Peyer's patch (tissue), 4 donors: ENCODE data around the gene SYT13. TPM values are rescaled to one million over a fixed set of nuclear protein-coding genes. Genes with fewer than 3 reads are reported as not detected.

Experiments
- DNase-seq, 3 donors: peaks; one replicate each; pipeline ENCODE4 v3.0.0-alpha.2; 2017 to 2019
- H3K27ac ChIP-seq, 4 donors: fragments of 200-600 bp; sonication (generic); one replicate each; pipeline ENCODE4 v1.5.1; 2016 to 2019
- H3K27me3 ChIP-seq, 2 donors: fragments of 200-600 bp; sonication (generic); one replicate each; pipeline ENCODE4 v1.5.1; 2019
- H3K36me3 ChIP-seq, 3 donors: fragments of 200-600 bp; sonication (generic); one replicate each; pipeline ENCODE4 v1.5.1; 2016 to 2019
- H3K4me1 ChIP-seq, 4 donors: fragments of 200-600 bp; sonication (generic); one replicate each; pipeline ENCODE4 v1.5.1; 2016 to 2019
- H3K4me3 ChIP-seq, 4 donors: fragments of 200-600 bp; sonication (generic); 1 replicate in 3 of 4; 2 replicates in 1 of 4; pipeline ENCODE4 v1.5.1; 2016 to 2019; ENCODE audit warnings: mild to moderate bottlenecking in 1 of 4
- H3K9me3 ChIP-seq, 4 donors: fragments of 200-600 bp; sonication (generic); one replicate each; pipeline ENCODE4 v1.5.1; 2016 to 2019; ENCODE audit warnings: mild to moderate bottlenecking in 1 of 4
- CTCF ChIP-seq, 6 experiments: fragments of 450-650 bp in 4 of 6; fragments of 200-600 bp in 2 of 6; sonication (generic) in 1 of 6; IDR thresholded peaks; one replicate each; pipeline ENCODE4 v1.5.1; 2017 to 2019; ENCODE audit warnings: antibody characterized with exemption in 6 of 6, mild to moderate bottlenecking in 3 of 6, moderate library complexity in 1 of 6
- POLR2A ChIP-seq, 2 donors: fragments of 450-650 bp; IDR thresholded peaks; one replicate each; pipeline ENCODE4 v1.5.1; 2017; ENCODE audit warnings: antibody characterized with exemption in 2 of 2, mild to moderate bottlenecking in 2 of 2, moderate library complexity in 2 of 2
- total RNA-seq, 4 donors: library from RNA; depleted of rRNA; stranded (reverse); fragments of >200 nt; gene quantifications; one replicate each; pipeline ENCODE4 v1.1.0, GENCODE V29; 2016

The SYT13 gene
- total RNA-seq, 4 donors from 2014 or later: 15.4 to 41.3 (median 25.2) TPM

GRCh38 chr11:45319077-45319476, 32.9 kb upstream of the SYT13 start:
- Histone ChIP-seq H3K27ac (no peak overlapping the region), H3K4me3 (no peak overlapping the region), H3K9me3 (no peaks in the 10 kb centered on the region), H3K36me3 (no peaks in the 10 kb centered on the region), H3K27me3 (no peaks in the 10 kb centered on the region), H3K4me1 (no peaks in the 10 kb centered on the region)
- DNase-seq: no peak
- TF ChIP-seq POLR2A (IDR thresholded peaks at IDR 0.05): no peak
- TF ChIP-seq CTCF (IDR thresholded peaks at IDR 0.05): no peak

GRCh38 chr11:45318516-45318915, 32.4 kb upstream of the SYT13 start:
- TF ChIP-seq POLR2A (IDR thresholded peaks at IDR 0.05) (no peak), CTCF (IDR thresholded peaks at IDR 0.05) (no peak)
- Histone ChIP-seq H3K27ac (no peak overlapping the region), H3K4me3 (no peak overlapping the region)

GRCh38 chr11:45316258-45316657, 30.1 kb upstream of the SYT13 start:
- Histone ChIP-seq H3K9me3 (no peaks in the 10 kb centered on the region), H3K4me3 (no peak overlapping the region), H3K27me3 (no peaks in the 10 kb centered on the region), H3K4me1 (no peaks in the 10 kb centered on the region), H3K36me3 (no peaks in the 10 kb centered on the region), H3K27ac (no peak overlapping the region)
- no peak for DNase-seq
- TF ChIP-seq CTCF (IDR thresholded peaks at IDR 0.05) (no peak), POLR2A (IDR thresholded peaks at IDR 0.05) (no peak)

More at GRCh38 chr11:45318516-45318915, 32.4 kb upstream of the SYT13 start:
- Histone ChIP-seq H3K36me3 (no peaks in the 10 kb centered on the region), H3K27me3 (no peaks in the 10 kb centered on the region), H3K9me3 (no peaks in the 10 kb centered on the region), H3K4me1 (no peaks in the 10 kb centered on the region)
- DNase-seq: no peak

GRCh38 chr11:45314900-45315299, 28.8 kb upstream of the SYT13 start:
- Histone ChIP-seq H3K36me3 (no peaks in the 10 kb centered on the region), H3K27ac (no peak overlapping the region), H3K27me3 (no peaks in the 10 kb centered on the region), H3K9me3 (no peaks in the 10 kb centered on the region), H3K4me3 (no peak overlapping the region), H3K4me1 (no peaks in the 10 kb centered on the region)
- no peak for TF ChIP-seq POLR2A (IDR thresholded peaks at IDR 0.05)
- TF ChIP-seq CTCF (IDR thresholded peaks at IDR 0.05): no peak
- no peak for DNase-seq

- no peak overlapping the region for H3K27ac ChIP-seq
- H3K27me3 ChIP-seq: no peaks in the 10 kb centered on the region
- no peaks in the 10 kb centered on the region for H3K9me3 ChIP-seq
- TF ChIP-seq POLR2A (IDR thresholded peaks at IDR 0.05) (no peak), CTCF (IDR thresholded peaks at IDR 0.05) (no peak)
- no peaks in the 10 kb centered on the region for H3K36me3 ChIP-seq
- H3K4me3 ChIP-seq: no peak overlapping the region
- DNase-seq: no peak
- H3K4me1 ChIP-seq: no peaks in the 10 kb centered on the region
Observed at GRCh38 chr11:45313171-45313865, 27.2 kb upstream of the SYT13 start.
